Activated CD4-positive, alpha-beta T cell treated with anti-CD3 and anti-CD28 coated beads, Interleukin-2, Interleukin-4, amounts not matched to agents 100 ng/mL and 50 ng/mL, durations not matched to agents 16 hours and 8 hours (primary cell): ENCODE results near the gene ZNF582.

Experiments
- DNase-seq: peaks from one replicate; pipeline ENCODE4 v3.0.0-alpha.2; 2020; ENCODE audit warnings: low spot score

The ZNF582 gene

DNA sequence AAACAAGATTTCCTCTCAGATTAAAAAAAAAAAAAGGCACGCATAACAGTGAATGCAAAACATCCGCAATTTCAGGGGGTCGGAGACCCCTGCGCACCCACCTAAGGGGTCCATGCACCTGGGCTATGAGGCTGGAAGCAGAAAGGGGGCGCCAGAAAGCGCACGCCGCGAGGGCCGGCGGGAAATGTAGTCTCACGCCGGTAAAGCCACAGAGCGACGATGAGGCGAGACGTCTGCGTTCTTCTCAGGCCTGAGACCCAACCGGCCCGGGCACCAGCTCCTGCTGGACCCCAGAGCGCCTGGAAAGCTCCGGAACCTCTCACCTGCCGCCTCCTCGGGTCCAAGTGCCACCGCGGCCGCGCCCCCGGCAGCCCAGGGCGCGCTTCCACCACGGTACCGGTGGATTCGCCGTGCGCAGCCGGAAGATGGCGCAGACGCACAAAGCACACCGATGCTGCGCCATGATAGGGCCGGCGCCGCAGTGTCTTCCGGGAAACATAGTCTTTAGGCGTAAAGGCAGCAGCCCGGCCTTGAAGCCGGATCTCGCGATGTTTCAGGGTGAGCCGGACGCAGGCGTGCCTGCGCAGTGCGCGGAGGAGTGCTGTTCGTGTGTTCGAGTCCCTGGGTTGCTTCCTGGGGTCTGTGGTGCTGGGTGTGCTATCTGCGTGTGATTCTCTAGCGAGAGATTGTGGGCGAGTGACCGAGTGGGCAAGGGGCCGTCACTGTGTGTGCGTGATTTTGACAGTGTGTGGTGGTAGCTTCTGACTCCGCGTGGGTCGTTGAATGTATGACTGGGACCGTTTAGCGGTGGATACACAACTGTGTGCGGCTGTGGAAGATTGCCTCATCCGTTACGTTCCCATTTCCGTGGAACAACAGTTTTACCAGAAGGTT is at the start of gene ZNF582:
Gene ZNF582, minus strand, starts transcription at position 416 of the 894 bp plus-strand sequence. CDS start 1,782 bp downstream, outside the sequence.
- DNase-seq: peak; percentile 88

DNA sequence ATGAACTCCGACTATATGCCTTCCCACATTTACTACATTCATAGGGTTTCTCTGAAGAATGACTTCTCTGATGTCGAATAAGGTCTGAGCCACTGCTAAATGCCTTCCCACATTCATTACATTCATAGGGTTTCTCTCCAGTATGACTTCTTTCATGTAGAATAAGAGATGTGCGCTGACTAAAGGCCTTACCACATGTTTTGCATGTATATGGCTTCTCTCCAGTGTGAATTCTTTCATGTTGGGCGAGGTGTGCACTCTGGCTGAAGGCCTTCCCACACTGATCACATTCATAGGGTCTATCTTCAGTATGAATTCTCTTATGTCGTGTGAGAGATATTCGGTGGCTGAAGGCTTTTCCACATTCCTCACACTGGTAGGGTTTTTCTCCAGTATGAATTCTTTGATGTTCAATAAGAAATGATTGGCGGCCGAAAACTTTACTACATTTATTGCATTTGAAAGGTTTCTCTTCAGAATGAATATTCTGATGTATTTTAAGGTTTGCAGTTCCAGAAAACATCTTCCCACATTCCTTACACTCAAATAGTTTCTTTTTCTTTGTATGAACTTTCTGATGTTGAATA is 48.0 kb upstream of the ZNF582 start:
- no peak for DNase-seq

DNA sequence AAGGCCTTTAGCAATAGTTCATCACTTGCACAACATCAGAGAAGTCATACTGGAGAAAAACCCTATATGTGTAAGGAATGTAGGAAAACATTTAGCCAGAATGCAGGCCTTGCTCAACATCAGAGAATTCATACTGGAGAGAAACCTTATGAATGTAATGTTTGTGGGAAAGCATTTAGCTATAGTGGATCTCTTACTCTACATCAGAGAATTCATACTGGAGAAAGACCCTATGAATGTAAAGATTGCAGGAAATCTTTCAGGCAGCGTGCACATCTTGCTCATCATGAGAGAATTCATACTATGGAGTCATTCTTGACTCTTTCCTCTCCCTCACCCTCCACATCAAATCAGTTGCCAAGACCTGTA is 30.6 kb upstream of the ZNF582 start:
- DNase-seq: no peak

DNA sequence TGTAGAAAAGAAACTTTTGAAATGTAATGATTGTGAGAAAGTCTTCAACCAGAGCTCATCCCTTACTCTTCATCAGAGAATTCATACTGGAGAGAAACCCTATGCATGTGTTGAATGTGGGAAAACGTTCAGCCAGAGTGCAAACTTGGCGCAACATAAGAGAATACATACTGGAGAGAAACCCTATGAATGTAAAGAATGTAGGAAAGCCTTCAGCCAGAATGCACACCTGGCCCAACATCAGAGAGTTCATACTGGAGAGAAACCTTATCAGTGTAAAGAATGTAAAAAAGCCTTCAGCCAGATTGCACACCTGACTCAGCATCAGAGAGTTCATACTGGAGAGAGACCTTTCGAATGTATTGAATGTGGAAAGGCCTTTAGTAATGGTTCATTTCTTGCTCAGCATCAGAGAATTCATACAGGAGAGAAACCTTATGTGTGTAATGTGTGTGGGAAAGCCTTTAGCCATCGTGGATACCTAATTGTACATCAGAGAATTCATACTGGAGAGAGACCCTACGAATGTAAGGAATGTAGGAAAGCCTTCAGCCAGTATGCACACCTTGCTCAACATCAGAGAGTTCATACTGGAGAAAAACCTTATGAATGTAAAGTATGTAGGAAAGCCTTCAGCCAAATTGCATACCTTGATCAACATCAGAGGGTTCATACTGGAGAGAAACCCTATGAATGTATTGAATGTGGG is 30.1 kb upstream of the ZNF582 start:
- DNase-seq: no peak

DNA sequence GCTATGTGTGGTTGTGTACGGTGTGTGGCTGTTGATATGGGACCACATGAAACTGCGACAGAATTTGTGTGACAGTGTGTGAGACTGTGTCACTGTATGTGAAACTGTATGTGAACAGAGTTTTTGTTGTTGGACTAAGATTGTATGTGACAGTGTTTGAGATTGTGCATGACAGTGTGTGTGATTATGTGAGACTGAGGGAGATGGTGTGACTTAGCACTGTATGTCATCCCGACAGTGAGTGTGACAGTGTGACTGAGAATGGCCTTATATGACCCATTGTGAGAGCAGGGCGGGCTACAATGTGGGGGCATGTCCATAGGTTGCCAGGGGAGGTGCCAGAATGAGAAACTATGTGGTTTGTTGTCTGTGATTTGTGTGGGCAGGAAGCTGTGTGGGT is 11.7 kb upstream of the ZNF582 start:
- DNase-seq: no peak

DNA sequence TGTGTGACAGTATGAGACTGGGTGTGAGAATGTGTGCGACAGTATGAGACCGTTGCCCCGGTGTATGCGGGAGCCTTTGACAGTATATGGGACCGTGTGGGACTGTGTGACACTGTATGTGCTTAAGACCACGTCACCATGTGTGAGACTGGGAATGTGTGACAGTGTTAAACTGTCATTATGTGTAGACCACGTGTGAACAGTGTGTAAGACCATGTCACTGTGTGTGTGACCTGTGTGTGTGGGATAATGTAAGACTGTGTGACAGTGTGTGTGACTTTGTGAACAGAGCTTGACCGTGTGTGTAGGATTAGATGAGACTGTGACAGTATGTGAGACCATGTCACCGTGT is 11.3 kb upstream of the ZNF582 start:
- no peak for DNase-seq

DNA sequence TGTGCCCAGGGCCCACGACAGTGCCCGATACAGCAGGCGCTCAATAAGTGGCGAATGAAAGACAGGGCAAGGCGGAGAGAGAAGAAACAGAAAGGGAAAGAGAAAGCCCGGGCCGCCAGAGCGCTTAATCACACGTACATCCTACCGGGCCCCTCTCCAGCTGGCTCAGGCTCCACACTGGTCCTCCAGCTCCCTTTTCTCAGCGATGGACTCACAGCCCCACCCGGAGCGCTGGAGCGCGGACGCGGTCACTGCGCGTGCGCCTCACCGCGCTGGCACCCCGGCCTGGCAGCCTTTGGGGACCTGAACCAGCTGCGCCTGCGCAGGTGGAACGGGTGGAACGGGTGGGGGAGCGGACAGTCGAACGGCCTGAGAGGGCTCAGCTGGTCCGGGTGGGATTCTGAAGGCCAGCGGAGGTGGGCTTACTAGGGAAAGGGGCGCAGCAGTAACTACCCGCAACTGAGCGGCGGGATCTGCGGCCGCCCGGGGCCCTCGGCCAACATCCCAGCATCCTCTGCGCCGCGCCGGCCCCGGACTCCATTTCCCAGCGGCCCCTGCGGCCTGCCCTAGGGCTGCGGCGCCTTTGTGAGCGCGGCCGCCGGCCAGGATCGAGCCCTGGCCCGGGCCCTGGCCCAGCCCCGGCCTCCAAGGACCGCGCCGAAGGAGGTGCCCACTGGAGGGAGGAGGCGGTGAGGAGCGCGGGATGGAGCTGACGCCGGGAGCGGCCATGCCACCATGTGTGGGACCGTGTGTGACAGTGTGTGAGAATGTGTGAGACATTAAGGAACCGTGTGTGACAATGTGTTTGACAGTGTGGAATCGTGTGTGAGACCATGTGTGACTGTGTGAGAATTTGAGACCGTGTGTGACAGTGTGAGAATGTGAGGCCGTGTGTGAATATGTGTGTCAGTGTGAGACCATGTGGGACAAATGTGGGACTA is 10.7 kb upstream of the ZNF582 start, which contains the start of gene ZNF583:
Gene ZNF583, plus strand, starts transcription at position 569 of the 941 bp plus-strand sequence. CDS start 2,783 bp downstream, outside the sequence.
- DNase-seq: peak; percentile 90

DNA sequence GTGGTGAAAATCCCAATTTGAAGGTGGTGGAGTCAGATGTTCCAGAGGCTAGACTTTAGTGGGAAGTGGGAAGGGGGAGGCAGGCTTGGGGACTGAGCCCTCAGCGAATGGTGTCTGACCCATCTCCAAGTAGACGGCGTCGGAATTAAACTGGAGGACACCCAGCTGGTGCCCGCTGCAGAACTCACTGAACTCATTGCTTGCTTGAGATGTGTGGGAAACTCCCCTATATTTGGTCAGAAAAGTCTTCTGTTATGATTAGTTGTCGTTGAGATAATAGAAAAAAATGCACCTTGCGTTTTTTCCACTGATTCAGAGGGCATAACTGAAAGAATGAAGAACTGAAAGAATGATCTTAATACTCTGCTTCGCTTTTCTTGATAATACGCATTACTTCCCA is 9.9 kb upstream of the ZNF582 start:
- DNase-seq: peak; percentile 4

DNA sequence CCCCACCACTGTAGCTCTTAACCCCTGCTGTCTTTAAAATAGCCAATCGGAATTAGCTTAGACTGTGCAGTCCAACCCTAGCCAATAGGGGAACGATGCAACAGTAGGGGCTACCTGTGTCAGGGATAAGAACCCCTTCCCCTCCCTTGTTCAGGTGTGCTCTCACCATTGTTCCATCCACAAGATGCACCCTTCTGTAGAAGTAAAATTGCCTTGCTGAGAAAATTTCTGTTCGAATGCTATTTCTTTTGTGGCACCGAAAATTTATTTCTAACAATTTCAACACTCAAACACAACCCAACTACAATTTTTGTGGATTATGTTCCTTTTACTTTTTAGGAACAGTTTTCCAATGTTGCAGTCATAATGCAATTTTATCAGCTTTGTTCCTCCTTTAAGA is 7.2 kb upstream of the ZNF582 start:
- no peak for DNase-seq

DNA sequence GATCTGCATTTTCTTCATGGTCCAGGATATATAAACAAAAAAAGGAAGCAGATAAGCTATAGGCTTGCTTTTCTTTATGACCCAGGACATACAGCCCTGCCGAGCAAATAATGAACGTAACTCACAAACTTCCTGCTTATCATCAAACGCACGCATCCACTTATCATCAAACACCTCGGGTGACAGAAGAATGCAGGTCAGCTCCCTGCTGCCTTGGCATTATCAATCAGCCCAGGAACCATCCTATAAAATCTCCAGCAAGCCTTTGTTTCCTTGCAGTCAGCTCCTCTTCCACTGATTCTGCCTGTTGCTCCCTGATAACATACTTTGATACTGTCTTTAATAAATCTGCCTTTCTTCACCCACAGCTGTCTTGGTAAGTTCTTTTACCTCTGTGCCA is 5.5 kb upstream of the ZNF582 start:
- DNase-seq: no peak

DNA sequence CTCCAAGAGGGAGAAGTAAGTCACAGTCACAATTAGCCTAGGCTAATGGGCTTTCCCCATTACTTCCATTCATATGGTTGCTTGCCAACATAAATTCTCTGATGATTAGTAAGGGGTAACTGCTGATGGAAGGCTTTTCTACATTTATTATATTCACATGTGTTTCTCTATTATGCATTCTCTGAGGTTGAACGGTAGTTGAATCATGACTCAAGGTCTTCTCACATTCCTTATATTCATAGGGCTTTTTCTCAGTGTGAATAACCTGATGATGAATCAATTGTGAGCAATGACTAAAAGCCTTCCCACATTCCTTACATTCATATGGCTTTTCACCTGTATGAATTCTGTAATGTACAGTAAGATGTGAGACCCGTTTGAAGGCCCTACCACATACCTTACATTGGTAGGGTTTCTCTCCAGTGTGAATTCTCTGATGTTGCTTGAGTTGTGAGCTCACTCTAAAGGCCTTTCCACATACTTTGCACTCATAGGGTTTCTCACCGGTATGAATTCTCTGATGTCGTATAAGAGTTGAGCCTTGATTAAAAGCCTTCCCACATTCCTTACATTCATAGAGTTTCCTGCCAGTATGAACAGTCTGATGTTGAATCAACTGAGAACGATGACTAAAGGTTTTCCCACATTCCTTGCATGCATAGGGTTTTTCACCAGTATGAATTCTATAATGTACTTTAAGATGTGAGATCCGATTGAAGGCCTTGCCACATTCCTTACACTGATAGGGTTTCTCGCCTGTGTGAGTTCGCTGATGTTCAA is 9.3 kb downstream of the ZNF582 start:
- no peak for DNase-seq

DNA sequence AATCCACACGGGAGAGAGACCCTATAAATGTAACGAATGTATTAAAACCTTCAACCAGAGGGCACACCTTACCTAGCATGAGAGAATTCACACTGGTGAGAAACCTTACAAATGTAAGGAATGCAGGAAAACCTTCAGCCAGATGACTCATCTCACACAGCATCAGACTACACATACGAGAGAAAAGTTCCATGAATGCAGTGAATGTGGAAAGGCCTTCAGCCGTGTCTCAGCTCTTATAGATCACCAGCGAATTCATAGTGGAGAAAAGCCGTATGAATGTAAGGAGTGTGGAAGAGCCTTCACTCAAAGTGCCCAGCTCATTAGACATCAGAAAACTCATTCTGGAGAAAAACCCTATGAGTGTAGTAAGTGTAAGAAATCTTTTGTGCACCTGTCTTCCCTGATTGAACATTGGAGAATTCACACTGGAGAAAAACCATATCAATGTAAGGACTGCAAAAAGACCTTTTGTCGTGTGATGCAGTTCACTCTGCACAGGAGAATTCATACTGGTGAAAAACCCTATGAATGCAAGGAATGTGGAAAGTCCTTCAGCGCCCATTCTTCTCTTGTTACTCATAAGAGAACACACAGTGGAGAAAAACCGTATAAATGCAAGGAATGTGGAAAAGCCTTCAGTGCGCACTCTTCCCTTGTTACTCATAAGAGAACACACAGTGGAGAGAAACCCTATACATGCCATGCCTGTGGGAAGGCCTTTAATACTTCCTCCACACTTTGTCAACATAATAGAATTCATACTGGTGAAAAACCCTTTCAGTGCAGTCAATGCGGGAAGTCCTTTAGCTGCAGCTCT is 16.0 kb downstream of the ZNF582 start:
- no peak for DNase-seq

DNA sequence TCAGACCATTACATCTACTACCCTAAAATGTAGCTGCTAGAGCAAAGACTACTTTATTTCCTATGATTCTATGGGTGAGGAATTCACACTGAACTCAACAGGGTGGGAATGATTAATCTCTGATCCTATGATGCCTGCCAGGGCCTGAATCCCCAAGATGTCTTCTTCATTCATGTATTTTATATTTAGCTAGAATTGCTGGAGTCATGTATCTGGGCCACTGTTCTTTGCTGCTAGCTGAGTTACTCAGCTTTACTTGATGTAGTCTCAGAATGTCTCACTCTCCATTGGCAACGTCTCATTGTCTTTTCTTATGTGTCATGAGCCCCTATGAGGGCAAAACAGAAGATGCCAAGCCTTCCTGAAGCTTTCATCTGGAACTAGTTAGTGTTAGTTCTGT is 21.1 kb downstream of the ZNF582 start:
- no peak for DNase-seq

DNA sequence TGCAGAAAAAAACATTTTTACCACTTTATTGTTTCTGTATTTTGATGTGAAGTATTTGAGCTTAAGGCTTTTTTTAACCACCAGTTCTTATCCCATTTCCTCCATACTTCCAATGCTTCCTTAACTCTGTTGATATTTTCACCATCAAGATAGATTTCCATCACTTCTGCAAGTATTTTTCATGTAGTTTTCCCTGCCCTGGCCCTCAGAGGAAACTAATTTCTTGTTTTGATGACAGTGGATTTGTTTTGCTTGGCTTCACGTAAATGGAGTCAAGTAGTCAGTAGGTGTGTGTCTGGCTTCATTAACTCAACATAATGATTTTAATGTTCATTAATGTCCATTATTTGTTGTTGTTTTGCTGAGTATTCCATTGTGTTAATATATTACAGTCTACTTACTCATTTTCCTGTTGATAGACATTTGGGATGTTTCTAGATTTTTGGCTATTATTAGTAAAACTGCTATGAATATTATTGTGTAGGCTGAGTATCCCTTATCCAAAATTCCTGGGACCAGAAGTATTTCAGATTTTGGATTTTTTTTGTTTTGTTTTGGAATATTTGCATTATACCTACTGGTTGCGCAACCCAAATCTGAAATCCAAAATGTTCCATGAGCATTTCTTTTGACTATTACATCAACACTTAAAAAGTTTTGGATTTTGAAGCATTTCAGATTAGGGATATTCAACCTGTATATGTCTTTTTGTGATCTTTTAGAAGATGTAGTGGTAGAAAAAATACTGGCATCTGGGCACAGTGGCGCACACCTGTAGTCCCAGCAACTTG is 23.3 kb downstream of the ZNF582 start:
- DNase-seq: no peak

DNA sequence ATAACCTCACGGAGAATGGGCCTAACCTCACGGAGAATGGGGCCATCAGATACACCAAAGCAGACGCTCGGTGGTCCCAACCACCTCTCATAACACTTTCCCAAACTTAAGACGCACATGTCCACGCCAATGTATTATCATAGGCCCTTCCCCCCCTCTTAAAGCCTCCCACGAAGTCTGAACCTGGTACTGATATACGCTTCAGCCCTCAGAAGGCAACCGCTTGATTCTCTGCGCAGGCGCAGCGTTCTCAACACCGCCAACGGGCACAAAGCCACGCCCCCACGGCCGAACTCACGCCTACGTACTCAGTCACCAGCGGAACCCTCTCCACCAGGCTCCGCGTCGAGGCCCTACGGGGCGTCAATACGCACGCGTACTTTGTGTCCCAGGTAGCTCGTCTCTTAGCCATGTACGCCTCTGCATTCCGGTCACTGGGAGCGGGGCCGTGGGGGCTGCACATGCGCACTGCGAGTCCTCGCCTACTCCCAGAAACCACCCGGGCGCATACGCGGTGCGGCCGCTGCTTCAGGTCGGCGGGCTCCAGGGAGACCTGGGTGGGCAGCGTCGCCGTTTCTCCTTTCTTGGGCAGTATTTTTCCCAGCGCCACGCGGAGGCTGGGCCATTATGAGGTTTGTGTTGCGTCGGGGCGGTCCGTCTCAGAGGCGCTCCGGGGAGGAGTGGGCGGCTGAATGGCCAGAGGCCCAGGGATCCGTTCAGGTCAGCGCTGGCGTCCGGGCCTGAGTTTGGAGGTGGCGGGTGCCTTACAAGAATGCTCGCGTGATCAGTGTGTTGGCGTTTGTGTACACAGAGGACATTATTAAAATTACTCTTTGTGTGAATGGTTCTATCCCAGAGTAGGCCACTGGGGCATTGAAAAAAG is 25.3 kb downstream of the ZNF582 start:
- DNase-seq: peak; percentile 59

DNA sequence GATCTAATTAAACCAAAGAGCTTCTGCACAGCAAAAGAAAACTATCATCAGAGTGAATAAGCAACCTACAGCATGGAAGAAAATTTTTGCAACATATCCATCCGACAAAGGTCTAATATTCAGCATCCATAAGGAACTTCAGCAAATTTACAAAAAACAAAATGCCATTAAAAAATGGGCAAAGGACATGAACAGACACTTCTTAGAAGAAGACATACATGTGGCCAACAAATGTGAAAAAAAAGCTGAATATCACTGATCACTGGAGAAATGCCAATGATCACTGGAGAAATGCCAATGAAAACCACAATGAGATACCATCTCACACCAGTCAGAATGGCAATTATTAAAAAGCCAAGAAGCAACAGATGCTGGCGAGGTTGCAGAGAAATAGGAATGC is 32.5 kb downstream of the ZNF582 start:
- no peak for DNase-seq

DNA sequence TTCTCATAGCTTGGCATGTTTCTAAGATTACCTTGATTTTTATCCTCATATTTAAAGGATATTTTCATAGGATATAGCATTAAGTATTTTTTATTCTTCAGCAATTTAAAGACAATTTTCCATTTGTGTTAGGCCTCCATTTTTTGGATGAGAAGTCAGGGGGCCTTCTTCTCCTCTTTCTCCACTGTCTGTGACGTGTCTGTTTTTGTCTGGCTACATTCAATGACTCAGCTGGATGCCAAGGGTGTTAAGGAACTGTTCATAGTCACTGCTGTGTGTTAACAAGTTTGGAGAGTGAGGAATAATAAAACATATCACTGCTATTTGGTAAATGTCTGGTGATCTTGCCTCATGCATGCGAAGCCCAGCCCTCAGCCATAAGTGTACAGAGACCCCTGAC is 36.4 kb downstream of the ZNF582 start:
- no peak for DNase-seq

DNA sequence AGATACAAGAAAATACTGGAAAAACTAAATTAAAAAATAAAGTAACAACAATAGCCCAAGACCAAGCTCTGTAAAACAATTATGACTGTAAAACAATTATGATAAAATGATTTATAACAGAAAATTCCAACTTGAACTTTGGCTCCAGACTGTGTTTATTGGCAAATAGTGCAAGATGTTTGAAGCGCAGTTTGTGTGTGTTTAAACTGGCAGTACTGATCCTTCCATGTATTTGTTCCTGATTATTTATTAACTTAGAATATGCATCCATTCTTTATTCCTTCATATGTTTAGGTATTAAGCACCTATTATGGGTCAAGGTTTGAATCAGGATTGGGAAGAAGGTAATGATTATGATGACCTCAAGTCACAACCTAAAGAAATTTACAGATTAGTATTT is 37.8 kb downstream of the ZNF582 start:
- no peak for DNase-seq
